Calu3 (cell line): Measurements from ENCODE around the gene RNU11. TPM values are rescaled to one million over a fixed set of nuclear protein-coding genes. Genes with fewer than 3 reads are reported as not detected.
"Not testable (repeated sequence)": the region's sequence is repeated elsewhere in the genome, so short reads cannot be mapped to it uniquely, and the experiment has no call there.

Experiments
- BruUV-seq: library from RNA; stranded (reverse); fragments of 400-500 nt; replicated peaks from 2 replicates; lab custom pipeline; 2021; lab: Mats Ljungman, UMichigan
- CTCF ChIA-PET: fragments of 300-600 bp; sonication (Branson Sonifier 250); formaldehyde crosslinking; loops from one replicate; lab custom pipeline; 2022; ENCODE audit warnings: antibody characterized with exemption; lab: Charles Lee
- DNase-seq: peaks from one replicate; pipeline ENCODE4 v3.0.0; 2022
- H3K27ac Mint-ChIP-seq: one replicate; pipeline ENCODE4 v1.8.0; 2022; ENCODE audit warnings: mixed read lengths; ENCODE audit not compliant: unreplicated experiment
- H3K27me3 Mint-ChIP-seq: one replicate; pipeline ENCODE4 v1.8.0; 2022; ENCODE audit warnings: mixed read lengths; ENCODE audit not compliant: unreplicated experiment
- H3K36me3 Mint-ChIP-seq: one replicate; pipeline ENCODE4 v1.8.0; 2022; ENCODE audit warnings: mild to moderate bottlenecking, moderate library complexity, mixed read lengths; ENCODE audit not compliant: insufficient read depth, unreplicated experiment
- H3K4me1 Mint-ChIP-seq: one replicate; pipeline ENCODE4 v1.8.0; 2022; ENCODE audit warnings: mild to moderate bottlenecking, low read depth, mixed read lengths; ENCODE audit not compliant: unreplicated experiment
- H3K4me3 Mint-ChIP-seq: one replicate; pipeline ENCODE4 v1.8.0; 2022; ENCODE audit warnings: mild to moderate bottlenecking, low read depth, moderate library complexity, mixed read lengths; ENCODE audit not compliant: unreplicated experiment
- H3K9me3 Mint-ChIP-seq: one replicate; pipeline ENCODE4 v1.8.0; 2022; ENCODE audit warnings: low read depth, mixed read lengths; ENCODE audit not compliant: unreplicated experiment
- intact Hi-C: fragments of 100-400 bp; cut with micrococcal nuclease; formaldehyde crosslinking; loops from one replicate; pipeline ENCODE4 v1.10.0; 2022; ENCODE audit not compliant: unreplicated experiment
- total RNA-seq: library from RNA; stranded (reverse); gene quantifications from 2 replicates; pipeline ENCODE4 v1.2.3, GENCODE V29; 2022
- TF ChIP-seq, protein P1 (sequence below): fragments of 200-600 bp; IDR thresholded peaks from one replicate; pipeline ENCODE4 v1.8.0; 2022; ENCODE audit warnings: antibody characterized with exemption; ENCODE audit not compliant: unreplicated experiment

The RNU11 gene
- total RNA-seq, 1 experiment from 2014 or later, result not detected

DNA sequence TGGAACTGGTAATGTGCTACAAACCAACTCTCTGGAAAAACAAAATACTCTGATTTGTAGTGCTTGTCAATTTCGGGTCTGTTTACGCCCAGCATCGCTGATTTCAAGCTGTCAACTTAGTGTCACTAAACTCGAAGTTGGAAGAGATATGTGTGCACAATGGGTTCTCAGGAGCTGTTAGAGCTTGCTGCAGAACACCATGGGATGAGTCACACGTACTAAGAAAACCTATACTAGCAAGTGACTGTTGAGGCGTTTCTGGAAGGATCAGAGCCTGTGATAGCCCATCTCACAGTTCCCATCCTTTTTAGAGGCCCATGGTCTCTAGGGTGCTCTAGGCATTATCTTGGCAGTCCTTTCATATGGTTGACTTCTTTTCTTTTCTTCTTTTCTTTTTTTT lies 34.4 kb downstream of the RNU11 start:
- TF ChIP-seq, protein P1, sequence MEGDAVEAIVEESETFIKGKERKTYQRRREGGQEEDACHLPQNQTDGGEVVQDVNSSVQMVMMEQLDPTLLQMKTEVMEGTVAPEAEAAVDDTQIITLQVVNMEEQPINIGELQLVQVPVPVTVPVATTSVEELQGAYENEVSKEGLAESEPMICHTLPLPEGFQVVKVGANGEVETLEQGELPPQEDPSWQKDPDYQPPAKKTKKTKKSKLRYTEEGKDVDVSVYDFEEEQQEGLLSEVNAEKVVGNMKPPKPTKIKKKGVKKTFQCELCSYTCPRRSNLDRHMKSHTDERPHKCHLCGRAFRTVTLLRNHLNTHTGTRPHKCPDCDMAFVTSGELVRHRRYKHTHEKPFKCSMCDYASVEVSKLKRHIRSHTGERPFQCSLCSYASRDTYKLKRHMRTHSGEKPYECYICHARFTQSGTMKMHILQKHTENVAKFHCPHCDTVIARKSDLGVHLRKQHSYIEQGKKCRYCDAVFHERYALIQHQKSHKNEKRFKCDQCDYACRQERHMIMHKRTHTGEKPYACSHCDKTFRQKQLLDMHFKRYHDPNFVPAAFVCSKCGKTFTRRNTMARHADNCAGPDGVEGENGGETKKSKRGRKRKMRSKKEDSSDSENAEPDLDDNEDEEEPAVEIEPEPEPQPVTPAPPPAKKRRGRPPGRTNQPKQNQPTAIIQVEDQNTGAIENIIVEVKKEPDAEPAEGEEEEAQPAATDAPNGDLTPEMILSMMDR, result no peak
- Mint-ChIP-seq H3K4me1 (no peaks in the 10 kb centered on the region), H3K4me3 (no peak overlapping the region), H3K36me3 (no peaks in the 10 kb centered on the region), H3K27me3 (no peaks in the 10 kb centered on the region), H3K27ac (no peak overlapping the region), H3K9me3 (no peaks in the 10 kb centered on the region)
- no peak for DNase-seq
- CTCF ChIA-PET, result no interaction called here
- BruUV-seq, result no TSS peak
- intact Hi-C loops, result no loop called here

DNA sequence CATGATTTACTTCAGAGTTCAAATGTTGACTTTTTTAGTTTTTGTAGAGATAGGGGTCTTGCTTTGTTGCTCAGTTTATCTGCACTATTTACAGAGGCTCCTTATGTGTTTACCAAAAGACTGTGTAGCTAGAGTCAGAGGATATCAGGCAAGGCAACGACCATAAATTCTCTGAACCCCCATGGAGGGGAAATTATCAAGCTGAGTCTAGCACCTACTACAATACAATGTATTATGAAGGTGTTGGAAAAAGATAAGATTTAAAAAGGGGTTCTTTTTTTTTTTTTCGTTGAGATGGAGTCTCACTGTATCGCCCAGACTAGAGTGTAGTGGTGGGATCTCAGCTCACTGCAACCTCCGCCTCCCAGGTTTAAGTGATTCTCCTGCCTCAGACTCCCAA lies 36.5 kb downstream of the RNU11 start:
- intact Hi-C loops, result no loop called here
- H3K4me1 Mint-ChIP-seq, result no peaks in the 10 kb centered on the region
- H3K4me3 Mint-ChIP-seq, result no peak overlapping the region
- no peaks in the 10 kb centered on the region for H3K36me3 Mint-ChIP-seq
- TF ChIP-seq, protein P1, result no peak
- no peaks in the 10 kb centered on the region for H3K9me3 Mint-ChIP-seq
- no TSS peak for BruUV-seq
- no peak overlapping the region for H3K27ac Mint-ChIP-seq
- no peaks in the 10 kb centered on the region for H3K27me3 Mint-ChIP-seq
- CTCF ChIA-PET, result interaction anchor here (0.7 kb wide), 1 partner anchor 108 kb away, joined by 3 read pairs; no protein-coding TSS in a partner anchor
- DNase-seq, result no peak

DNA sequence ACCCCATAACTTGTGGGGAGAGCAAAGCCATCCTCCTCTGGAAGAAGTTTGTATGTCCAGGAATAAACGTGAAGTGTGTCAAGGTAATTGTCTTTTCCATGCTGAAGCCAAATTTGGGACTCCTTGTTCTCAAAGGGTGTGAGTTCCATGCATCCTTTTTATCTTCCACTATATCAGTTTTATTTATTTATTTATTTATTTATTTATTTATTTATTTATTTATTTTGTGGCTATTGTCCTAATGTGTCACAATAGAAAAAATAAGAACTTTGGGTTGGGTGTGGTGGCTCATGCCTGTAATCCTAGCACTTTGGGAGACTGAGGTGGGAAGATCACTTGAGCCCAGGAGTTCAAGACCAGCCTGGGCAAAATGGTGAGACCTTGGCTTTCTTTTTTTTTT lies 43.2 kb downstream of the RNU11 start:
- BruUV-seq, H3K36me3 Mint-ChIP-seq, DNase-seq, intact Hi-C loops, H3K9me3 Mint-ChIP-seq, H3K4me1 Mint-ChIP-seq, H3K27me3 Mint-ChIP-seq, H3K4me3 Mint-ChIP-seq, H3K27ac Mint-ChIP-seq: not testable (repeated sequence)
- CTCF ChIA-PET, result interaction anchor here (0.6 kb wide), 1 partner anchor 41 kb away, joined by 3 read pairs; no protein-coding TSS in a partner anchor

Other genes starting within 250 kb of the RNU11 start
- gene RCC1, start 142.6 kb upstream of the RNU11 start, total RNA-seq, result 95.3 and 95.9 TPM in 2 replicates
- gene TRNAU1AP, start 95.5 kb upstream of the RNU11 start, total RNA-seq, result 29.9 and 40.4 TPM in 2 replicates
- 1.1 and 1.3 TPM in 2 replicates for gene RAB42, start 56.3 kb upstream of the RNU11 start, total RNA-seq
- gene TAF12, start 5.5 kb upstream of the RNU11 start, total RNA-seq, result 21.6 and 22.4 TPM in 2 replicates
- 10.3 and 12.7 TPM in 2 replicates for gene GMEB1, start 20.2 kb downstream of the RNU11 start, total RNA-seq
- gene YTHDF2, start 88.3 kb downstream of the RNU11 start, total RNA-seq, result 106 and 117 TPM in 2 replicates
- 0.07 TPM in 1 of 2 replicates, not detected in the other for gene OPRD1, start 163.6 kb downstream of the RNU11 start, total RNA-seq